Cardiac muscle cell (in vitro differentiated cells and primary cell): Measurements from ENCODE around the gene FHOD3. TPM values are rescaled to one million over a fixed set of nuclear protein-coding genes. Genes with fewer than 3 reads are reported as not detected.

Experiments
- DNase-seq, 2 donors: peaks; one replicate each; pipeline versions ENCODE4 v3.0.0 to v3.0.0-alpha.2; 2010 to 2017; ENCODE audit warnings: low read depth in 1 of 2, low spot score in 1 of 2
- H3K27ac ChIP-seq: fragments of 200-600 bp; sonication (generic); 2 replicates; pipeline ENCODE4 v1.5.1; 2016
- H3K27me3 ChIP-seq: fragments of 200-600 bp; sonication (generic); 2 replicates; pipeline ENCODE4 v1.6.0; 2016; ENCODE audit warnings: control low read depth
- H3K36me3 ChIP-seq: fragments of 200-600 bp; sonication (generic); 2 replicates; pipeline ENCODE4 v1.5.1; 2016; ENCODE audit warnings: control low read depth
- H3K4me1 ChIP-seq: fragments of 200-600 bp; sonication (generic); 2 replicates; pipeline ENCODE4 v1.8.1; 2017; ENCODE audit warnings: low read depth, mild to moderate bottlenecking, mixed run types
- H3K4me3 ChIP-seq: fragments of 200-600 bp; sonication (generic); 2 replicates; pipeline ENCODE4 v1.5.1; 2016; ENCODE audit warnings: mild to moderate bottlenecking
- H3K9me3 ChIP-seq: fragments of 200-600 bp; sonication (generic); 2 replicates; pipeline ENCODE4 v1.5.1; 2017; ENCODE audit warnings: low read depth, mild to moderate bottlenecking, control low read depth
- CTCF ChIP-seq: IDR thresholded peaks from 2 replicates; pipeline ENCODE4 v1.5.1; 2012; ENCODE audit warnings: low read depth, mild to moderate bottlenecking, low read length
- polyA plus RNA-seq: library from polyadenylated mRNA; unstranded; fragments of >200 nt; fragmentation: Nextera tagmentation; extraction: Ambion mirVana; gene quantifications from 2 replicates; pipeline ENCODE4 v1.2.1, GENCODE V29; 2016
- total RNA-seq: library from RNA; depleted of rRNA; stranded (reverse); fragments of >200 nt; gene quantifications from 2 replicates; pipeline ENCODE4 v1.2.3, GENCODE V29; 2016

Gene FHOD3
- total and polyA plus RNA-seq, 2 experiments from 2014 or later, result 127 to 347 TPM

GRCh38 chr18:36338403-36338933, 41.0 kb downstream of the FHOD3 start:
- TF ChIP-seq CTCF, result no peak
- peaks cover 36% of the 10 kb centered on the region for H3K4me1 ChIP-seq
- no peak for DNase-seq

GRCh38 chr18:36340246-36340645, 42.7 kb downstream of the FHOD3 start:
- no peak for DNase-seq
- no peaks in the 10 kb centered on the region for H3K27me3 ChIP-seq
- H3K9me3 ChIP-seq, result no peaks in the 10 kb centered on the region
- no peak overlapping the region for H3K4me3 ChIP-seq
- peaks cover 8% of the 10 kb centered on the region for H3K36me3 ChIP-seq
- TF ChIP-seq CTCF, result no peak
- H3K4me1 ChIP-seq, result peaks cover 21% of the 10 kb centered on the region
- no peak overlapping the region for H3K27ac ChIP-seq

More at GRCh38 chr18:36338403-36338933, 41.0 kb downstream of the FHOD3 start:
- peaks cover 8% of the 10 kb centered on the region for H3K36me3 ChIP-seq
- peak overlapping the region; percentile 57 for H3K27ac ChIP-seq
- no peaks in the 10 kb centered on the region for H3K27me3 ChIP-seq
- no peak overlapping the region for H3K4me3 ChIP-seq
- H3K9me3 ChIP-seq, result no peaks in the 10 kb centered on the region

- no peaks in the 10 kb centered on the region for H3K36me3 ChIP-seq
- H3K4me3 ChIP-seq, result no peak overlapping the region
- no peak overlapping the region for H3K27ac ChIP-seq
- H3K4me1 ChIP-seq, result peaks cover 26% of the 10 kb centered on the region
- H3K9me3 ChIP-seq, result no peaks in the 10 kb centered on the region
- no peaks in the 10 kb centered on the region for H3K27me3 ChIP-seq
- TF ChIP-seq CTCF, result no peak
- DNase-seq, result no peak
These were observed 44.4 kb downstream of the FHOD3 start for GRCh38 chr18:36341944-36342343.

- no peak overlapping the region for H3K27ac ChIP-seq
- no peaks in the 10 kb centered on the region for H3K9me3 ChIP-seq
- DNase-seq, result no peak
- no peak overlapping the region for H3K4me3 ChIP-seq
- H3K27me3 ChIP-seq, result no peaks in the 10 kb centered on the region
- peaks cover 37% of the 10 kb centered on the region for H3K4me1 ChIP-seq
- no peak for TF ChIP-seq CTCF
- no peaks in the 10 kb centered on the region for H3K36me3 ChIP-seq
These were observed 50.8 kb downstream of the FHOD3 start for GRCh38 chr18:36348331-36348730.

- Histone ChIP-seq H3K27ac (no peak overlapping the region), H3K27me3 (no peaks in the 10 kb centered on the region), H3K9me3 (no peaks in the 10 kb centered on the region), H3K4me1 (peaks cover 37% of the 10 kb centered on the region), H3K36me3 (no peaks in the 10 kb centered on the region), H3K4me3 (no peak overlapping the region)
- TF ChIP-seq CTCF, result no peak
- no peak for DNase-seq
These were observed 51.5 kb downstream of the FHOD3 start for GRCh38 chr18:36348971-36349417.
